ENCODE data around the gene NRCAM. TPM values are rescaled to one million over a fixed set of nuclear protein-coding genes. Genes with fewer than 3 reads are reported as not detected.

Gene NRCAM
- total RNA-seq, 2 experiments from 2014 or later: 3.4 to 7.0 TPM

DNA sequence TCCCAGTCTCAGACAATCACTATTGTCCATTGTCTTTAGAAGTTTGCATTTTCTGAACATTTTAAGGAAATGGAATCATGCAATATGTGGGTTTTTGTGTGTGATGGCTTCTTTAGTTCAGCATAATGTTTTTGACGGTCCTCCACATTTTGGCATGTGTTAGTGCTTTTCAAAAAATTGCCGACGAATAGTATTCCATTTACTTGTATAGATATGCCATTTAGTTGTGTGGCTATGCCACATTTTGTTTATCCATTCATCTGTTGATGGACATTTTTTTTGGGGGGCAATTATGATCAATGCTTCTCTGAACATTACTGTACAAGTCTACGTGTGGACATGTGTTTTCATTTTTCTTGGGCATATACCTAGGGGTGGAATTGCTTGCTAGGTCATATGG, 314.1 kb downstream of the NRCAM start:
- H3K27me3 Mint-ChIP-seq: no peaks in the 10 kb centered on the region
- no peak for ATAC-seq (ENCODE audit: poor library complexity)
- no peaks in the 10 kb centered on the region for H3K4me1 Mint-ChIP-seq (ENCODE audit: low read depth)
- DNase-seq: no peak
- no peak for TF ChIP-seq CTCF (IDR thresholded peaks at IDR 0.05)
- no peaks in the 10 kb centered on the region for H3K36me3 ChIP-seq (ENCODE audit: insufficient read depth, low read length)
- H3K9me3 ChIP-seq (ENCODE audit: control insufficient read depth in 1 of 2, insufficient read depth in 1 of 2, low read length in 2 of 2): no peaks in the 10 kb centered on the region
- H3K9me3 Mint-ChIP-seq: no peaks in the 10 kb centered on the region
- peaks cover 3% of the 10 kb centered on the region for H3K4me1 ChIP-seq (ENCODE audit: insufficient read depth, low read length)
- H3K36me3 Mint-ChIP-seq (ENCODE audit: low read depth): no peaks in the 10 kb centered on the region
- ChIA-PET POLR2A (no interaction called here), CTCF (no interaction called here)
- intact Hi-C loops (cut with DNase I, micrococcal nuclease): loop anchor here in 1 of 2 experiments (2.0 to 10.0 kb wide), 2 partner anchors 677 to 995 kb away; no protein-coding TSS in a partner anchor
- no peak overlapping the region for H3K4me3 Mint-ChIP-seq
- H3K27ac Mint-ChIP-seq: no peak overlapping the region
- no peak overlapping the region for H3K27ac ChIP-seq (ENCODE audit: low read depth in 1 of 2, low read length in 2 of 2)
- peaks cover 0 to 6% of the 10 kb centered on the region in 2 experiments for H3K27me3 ChIP-seq (ENCODE audit: control insufficient read depth in 1 of 2, insufficient read depth in 2 of 2, low read length in 2 of 2)
- H3K4me3 ChIP-seq (ENCODE audit: low read length): no peak overlapping the region

DNA sequence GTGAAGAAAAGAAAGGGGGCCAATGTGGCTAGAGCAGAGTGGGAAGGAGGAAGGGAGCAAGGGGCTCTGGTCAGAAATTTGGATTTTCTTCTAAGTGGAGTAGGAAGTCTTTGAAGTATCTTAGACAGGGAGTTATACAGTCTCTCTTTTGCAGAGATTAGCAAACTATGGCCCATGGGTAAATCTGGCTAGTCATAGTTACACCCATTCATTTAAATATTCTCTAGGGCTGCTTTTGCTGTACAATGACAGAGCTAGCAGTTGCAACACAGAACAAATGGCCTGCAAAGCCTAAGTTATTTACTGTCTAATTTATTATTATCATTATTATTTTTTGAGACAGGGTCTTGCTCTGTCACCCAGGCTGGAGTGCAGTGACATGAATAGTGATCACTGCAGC, 315.6 kb downstream of the NRCAM start:
- Histone ChIP-seq H3K9me3 (ENCODE audit: control insufficient read depth in 1 of 2, insufficient read depth in 1 of 2, low read length in 2 of 2) (no peaks in the 10 kb centered on the region), H3K27me3 (ENCODE audit: control insufficient read depth in 1 of 2, insufficient read depth in 2 of 2, low read length in 2 of 2) (peaks cover 0 to 2% of the 10 kb centered on the region in 2 experiments), H3K4me1 (ENCODE audit: insufficient read depth, low read length) (peaks cover 2% of the 10 kb centered on the region), H3K36me3 (ENCODE audit: insufficient read depth, low read length) (no peaks in the 10 kb centered on the region), H3K4me3 (ENCODE audit: low read length) (no peak overlapping the region), H3K27ac (ENCODE audit: low read depth in 1 of 2, low read length in 2 of 2) (no peak overlapping the region)
- Mint-ChIP-seq H3K27me3 (no peaks in the 10 kb centered on the region), H3K4me3 (no peak overlapping the region), H3K27ac (no peak overlapping the region), H3K9me3 (no peaks in the 10 kb centered on the region), H3K36me3 (ENCODE audit: low read depth) (no peaks in the 10 kb centered on the region), H3K4me1 (ENCODE audit: low read depth) (peaks cover 8% of the 10 kb centered on the region)
- no peak for TF ChIP-seq CTCF (IDR thresholded peaks at IDR 0.05)
- ATAC-seq (ENCODE audit: poor library complexity) (no peak), DNase-seq (no peak)
- ChIA-PET POLR2A (no interaction called here), CTCF (no interaction called here)
- intact Hi-C loops (cut with DNase I, micrococcal nuclease): loop anchor here in 1 of 2 experiments (10.0 kb wide), 1 partner anchor 676 kb away; no protein-coding TSS in a partner anchor

DNA sequence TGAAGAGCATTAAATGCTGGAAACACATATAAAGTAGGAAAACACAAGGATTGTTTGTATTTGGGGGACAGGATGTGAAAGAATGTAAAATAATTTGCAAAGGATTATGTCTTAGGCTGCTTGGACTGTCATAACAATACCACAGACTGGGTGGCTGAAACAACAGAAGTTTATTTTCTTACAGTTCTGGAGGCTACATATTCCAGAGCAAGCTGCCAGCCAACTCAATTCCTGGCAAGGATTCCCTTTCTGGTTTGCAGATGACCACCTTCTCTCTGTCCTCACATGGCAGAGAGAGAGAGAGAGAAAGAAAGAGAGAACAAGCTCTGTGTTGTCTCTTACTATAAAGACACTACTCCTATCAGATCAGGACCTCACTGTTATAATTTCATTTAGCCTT, 317.3 kb downstream of the NRCAM start:
- DNase-seq (no peak), ATAC-seq (ENCODE audit: poor library complexity) (no peak)
- Mint-ChIP-seq H3K27me3 (no peaks in the 10 kb centered on the region), H3K9me3 (no peaks in the 10 kb centered on the region), H3K4me1 (ENCODE audit: low read depth) (peaks cover 17% of the 10 kb centered on the region), H3K36me3 (ENCODE audit: low read depth) (no peaks in the 10 kb centered on the region), H3K4me3 (no peak overlapping the region), H3K27ac (no peak overlapping the region)
- no peak for TF ChIP-seq CTCF (IDR thresholded peaks at IDR 0.05)
- peaks cover 8% of the 10 kb centered on the region for H3K4me1 ChIP-seq (ENCODE audit: insufficient read depth, low read length)
- H3K9me3 ChIP-seq (ENCODE audit: control insufficient read depth in 1 of 2, insufficient read depth in 1 of 2, low read length in 2 of 2): no peaks in the 10 kb centered on the region
- no peak overlapping the region for H3K27ac ChIP-seq (ENCODE audit: low read depth in 1 of 2, low read length in 2 of 2)
- ChIA-PET POLR2A (no interaction called here), CTCF (no interaction called here)
- H3K36me3 ChIP-seq (ENCODE audit: insufficient read depth, low read length): no peaks in the 10 kb centered on the region
- intact Hi-C loops (cut with DNase I, micrococcal nuclease): loop anchor here in 1 of 2 experiments (10.0 kb wide), 1 partner anchor 1334 kb away; no protein-coding TSS in a partner anchor
- no peak overlapping the region for H3K4me3 ChIP-seq (ENCODE audit: low read length)
- H3K27me3 ChIP-seq (ENCODE audit: control insufficient read depth in 1 of 2, insufficient read depth in 2 of 2, low read length in 2 of 2): no peaks in the 10 kb centered on the region
